ENCODE results near the gene MARCHF6. TPM values are rescaled to one million over a fixed set of nuclear protein-coding genes. Genes with fewer than 3 reads are reported as not detected.
"Not testable (repeated sequence)": the region's sequence is repeated elsewhere in the genome, so short reads cannot be mapped to it uniquely, and the experiment has no call there.

Gene MARCHF6
- total and polyA plus RNA-seq, 9 donors = 59.0 to 225 (median 146) TPM

- H3K27me3 ChIP-seq = no peaks in the 10 kb centered on the region
- intact Hi-C loops (cut with DNase I) = no loop called here
- no peak overlapping the region for H3K4me3 ChIP-seq
- H3K27ac ChIP-seq = no peak overlapping the region
- no peak for DNase-seq
- H3K9me3 ChIP-seq = no peaks in the 10 kb centered on the region
- peaks cover 24% of the 10 kb centered on the region for H3K4me1 ChIP-seq (ENCODE audit: insufficient read depth)
- TF ChIP-seq POLR2A (IDR thresholded peaks at IDR 0.05) (no peak), EP300 (IDR thresholded peaks at IDR 0.05) (no peak), CTCF (IDR thresholded peaks at IDR 0.05) (no peak)
- no peaks in the 10 kb centered on the region for H3K36me3 ChIP-seq
- 31 to 41% (median 34%) methylated on average over 11 of the region's 11 CpGs for WGBS, 3 donors
Measured at GRCh38 chr5:10374046-10375022, 20.8 kb downstream of the MARCHF6 start.

GRCh38 chr5:10375146-10375545 lies 21.7 kb downstream of the MARCHF6 start:
- H3K27me3 ChIP-seq; H3K4me3 ChIP-seq; DNase-seq; intact Hi-C loops (cut with DNase I); H3K27ac ChIP-seq; H3K9me3 ChIP-seq; H3K36me3 ChIP-seq: not testable (repeated sequence)
- H3K4me1 ChIP-seq (ENCODE audit: insufficient read depth) = peaks cover 24% of the 10 kb centered on the region
- 96 to 97% (median 97%) methylated on average over 20 to 29 of the region's 29 CpGs for WGBS, 3 donors

- Histone ChIP-seq H3K27ac (no peak overlapping the region), H3K4me1 (ENCODE audit: insufficient read depth) (peaks cover 24% of the 10 kb centered on the region)
- intact Hi-C loops (cut with DNase I) = no loop called here
Measured at GRCh38 chr5:10376544-10376943, 23.0 kb downstream of the MARCHF6 start.

GRCh38 chr5:10377081-10377480 lies 23.6 kb downstream of the MARCHF6 start:
- H3K9me3 ChIP-seq = no peaks in the 10 kb centered on the region
- DNase-seq = peak in 1 of 5 donors; percentile 44
- no peak overlapping the region for H3K4me3 ChIP-seq
- WGBS, 3 donors = 48 to 56% (median 52%) methylated on average over 5 of the region's 5 CpGs
- peak overlapping the region in 1 of 2 donors; percentile 16 for H3K27ac ChIP-seq
- TF ChIP-seq POLR2A (IDR thresholded peaks at IDR 0.05) (no peak), CTCF (IDR thresholded peaks at IDR 0.05) (no peak), EP300 (IDR thresholded peaks at IDR 0.05) (no peak)
- no peaks in the 10 kb centered on the region for H3K36me3 ChIP-seq
- no peaks in the 10 kb centered on the region for H3K27me3 ChIP-seq
- intact Hi-C loops (cut with DNase I) = no loop called here
- peaks cover 24% of the 10 kb centered on the region for H3K4me1 ChIP-seq (ENCODE audit: insufficient read depth)

More at GRCh38 chr5:10376544-10376943, 23.0 kb downstream of the MARCHF6 start:
- TF ChIP-seq POLR2A (IDR thresholded peaks at IDR 0.05) = no peak
- TF ChIP-seq EP300 (IDR thresholded peaks at IDR 0.05) = no peak
- no peak for TF ChIP-seq CTCF (IDR thresholded peaks at IDR 0.05)
- no peaks in the 10 kb centered on the region for H3K27me3 ChIP-seq
- no peak for DNase-seq
- H3K4me3 ChIP-seq = no peak overlapping the region
- 65 to 83% (median 65%) methylated on average over 11 of the region's 11 CpGs for WGBS, 3 donors
- H3K9me3 ChIP-seq = no peaks in the 10 kb centered on the region
- H3K36me3 ChIP-seq = no peaks in the 10 kb centered on the region

- 95 to 98% (median 95%) methylated on average over 4 of the region's 4 CpGs for WGBS, 3 donors
- no peak overlapping the region for H3K27ac ChIP-seq
- peaks cover 5% of the 10 kb centered on the region for H3K4me1 ChIP-seq (ENCODE audit: insufficient read depth)
- intact Hi-C loops (cut with DNase I) = no loop called here
- no peak for DNase-seq
- H3K27me3 ChIP-seq = no peaks in the 10 kb centered on the region
- H3K9me3 ChIP-seq = no peaks in the 10 kb centered on the region
- no peaks in the 10 kb centered on the region for H3K36me3 ChIP-seq
- H3K4me3 ChIP-seq = no peak overlapping the region
- TF ChIP-seq POLR2A (IDR thresholded peaks at IDR 0.05) (no peak), EP300 (IDR thresholded peaks at IDR 0.05) (no peak), CTCF (IDR thresholded peaks at IDR 0.05) (no peak)
Measured at GRCh38 chr5:10381803-10382202, 28.3 kb downstream of the MARCHF6 start.
